Transverse colon (tissue), 4 donors: ENCODE results near the gene OVOL1.

Experiments used
- CTCF ChIP-seq, 5 experiments: fragments of 200-600 bp in 3 of 5; fragments of 450-650 bp in 2 of 5; sonication (generic) in 3 of 5; IDR thresholded peaks; 1 replicate in 2 of 5; 2 replicates in 3 of 5; pipeline ENCODE4 v1.5.1; 2016 to 2017; ENCODE audit warnings: antibody characterized with exemption in 5 of 5, inconsistent platforms in 3 of 5, mild to moderate bottlenecking in 2 of 5, moderate library complexity in 1 of 5
- EP300 ChIP-seq: sonication (generic); formaldehyde crosslinking; IDR thresholded peaks from one replicate; pipeline ENCODE4 v1.6.1; 2017; ENCODE audit warnings: antibody characterized with exemption, low read depth
- POLR2A ChIP-seq: fragments of 450-650 bp; IDR thresholded peaks from one replicate; pipeline ENCODE4 v1.6.1; 2016; ENCODE audit warnings: antibody characterized with exemption, mild to moderate bottlenecking, moderate library complexity
- POLR2AphosphoS5 ChIP-seq, 3 donors: sonication (generic); formaldehyde crosslinking; IDR thresholded peaks; one replicate each; pipeline ENCODE4 v1.6.1; 2016; ENCODE audit warnings: antibody characterized with exemption in 3 of 3

DNA sequence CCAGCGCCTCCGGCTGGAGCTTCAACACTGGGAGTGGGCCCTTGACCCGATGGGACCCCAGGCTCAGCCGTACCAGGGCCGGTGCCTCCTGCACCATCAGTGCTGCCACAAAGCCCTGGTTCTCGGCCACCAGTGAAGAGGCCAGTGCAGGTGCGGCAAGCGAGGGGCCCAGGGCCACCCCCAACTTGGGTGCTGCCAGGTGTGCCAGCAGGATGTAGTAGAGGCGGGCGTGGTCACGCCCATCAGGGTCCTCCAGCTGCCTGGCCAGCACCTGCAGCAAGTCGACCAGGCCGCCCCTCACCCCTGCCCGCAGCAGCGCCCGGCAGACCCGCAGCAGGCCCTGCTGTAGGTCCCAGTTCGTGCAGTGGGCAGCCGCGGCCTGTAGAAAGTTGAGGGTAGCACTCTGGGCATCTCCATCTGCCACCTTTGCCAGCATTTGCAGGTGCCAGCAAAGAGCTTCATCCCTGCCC lies 8.4 kb upstream of the OVOL1 start:
- TF ChIP-seq CTCF (IDR thresholded peaks at IDR 0.05) (no peak), POLR2A (no peak), POLR2AphosphoS5 (IDR thresholded peaks at IDR 0.05) (no peak), EP300 (no peak)
